CD4-positive, alpha-beta T cell treated with Interleukin-15 for 4 hours (primary cell): ENCODE measurements around the gene DHRS7B.

ENCODE experiments used
- DNase-seq: peaks from one replicate; pipeline ENCODE4 v3.0.0-alpha.2; 2020; ENCODE audit warnings: low spot score

The DHRS7B gene

GRCh38 chr17:21157586-21158370, 31.0 kb downstream of the DHRS7B start:
- DNase-seq = no peak

- no peak for DNase-seq
Measured at GRCh38 chr17:21160401-21160800, 33.6 kb downstream of the DHRS7B start.

GRCh38 chr17:21161498-21162393, 35.0 kb downstream of the DHRS7B start:
- DNase-seq = no peak

- no peak for DNase-seq
Measured at GRCh38 chr17:21162394-21162775, 35.6 kb downstream of the DHRS7B start.

GRCh38 chr17:21163101-21163500, 36.3 kb downstream of the DHRS7B start:
- no peak for DNase-seq

- no peak for DNase-seq
Measured at GRCh38 chr17:21164216-21164615, 37.5 kb downstream of the DHRS7B start.

- no peak for DNase-seq
Measured at GRCh38 chr17:21164620-21165019, 37.9 kb downstream of the DHRS7B start.

GRCh38 chr17:21165922-21166594, 39.3 kb downstream of the DHRS7B start:
- DNase-seq = no peak

- DNase-seq = no peak
Measured at GRCh38 chr17:21166595-21167210, 39.9 kb downstream of the DHRS7B start.

GRCh38 chr17:21167303-21167702, 40.5 kb downstream of the DHRS7B start:
- DNase-seq = no peak

- no peak for DNase-seq
Measured at GRCh38 chr17:21168555-21168865, 41.7 kb downstream of the DHRS7B start.

- DNase-seq = no peak
Measured at GRCh38 chr17:21169496-21169895, 42.7 kb downstream of the DHRS7B start.

GRCh38 chr17:21170809-21171208, 44.0 kb downstream of the DHRS7B start:
- DNase-seq = no peak

GRCh38 chr17:21171309-21171922, 44.7 kb downstream of the DHRS7B start:
- no peak for DNase-seq

- DNase-seq = no peak
Measured at GRCh38 chr17:21171970-21172510, 45.3 kb downstream of the DHRS7B start.

GRCh38 chr17:21172846-21173245, 46.1 kb downstream of the DHRS7B start:
- DNase-seq = no peak

- no peak for DNase-seq
Measured at GRCh38 chr17:21173543-21173942, 46.8 kb downstream of the DHRS7B start.

GRCh38 chr17:21174186-21174585, 47.4 kb downstream of the DHRS7B start:
- no peak for DNase-seq

- DNase-seq = no peak
Measured at GRCh38 chr17:21174713-21175112, 47.9 kb downstream of the DHRS7B start.

GRCh38 chr17:21176773-21177395, 50.1 kb downstream of the DHRS7B start:
- no peak for DNase-seq

- DNase-seq = no peak
Measured at GRCh38 chr17:21177401-21177800, 50.6 kb downstream of the DHRS7B start.
